Spleen (tissue), 7 donors: ENCODE measurements around the gene HAUS7.

Source experiments
- POLR2AphosphoS5 ChIP-seq, 3 donors: sonication (generic); formaldehyde crosslinking; IDR thresholded peaks; one replicate each; pipeline ENCODE4 v1.5.1; 2017; ENCODE audit warnings: antibody characterized with exemption in 3 of 3
- TF ChIP-seq, protein P1 (sequence below), 11 experiments: fragments of 200-600 bp in 7 of 11; fragments of 450-650 bp in 4 of 11; sonication (generic) in 4 of 11; IDR thresholded peaks in 8 of 11; conservative IDR thresholded peaks in 3 of 11; 1 replicate in 7 of 11; 2 replicates in 4 of 11; pipeline versions ENCODE4 v1.4.0 to v1.8.0; 2016 to 2021; ENCODE audit warnings: antibody characterized with exemption in 11 of 11, inconsistent platforms in 4 of 11, mild to moderate bottlenecking in 1 of 11
- donor health status: DM: no; HTN: no; CAD: no; lungs with moderate emphysema.
- donor health status: DM: no; HTN: no; CAD: no.
- donor health status: DM: no; HTN: no; CAD: no.

DNA sequence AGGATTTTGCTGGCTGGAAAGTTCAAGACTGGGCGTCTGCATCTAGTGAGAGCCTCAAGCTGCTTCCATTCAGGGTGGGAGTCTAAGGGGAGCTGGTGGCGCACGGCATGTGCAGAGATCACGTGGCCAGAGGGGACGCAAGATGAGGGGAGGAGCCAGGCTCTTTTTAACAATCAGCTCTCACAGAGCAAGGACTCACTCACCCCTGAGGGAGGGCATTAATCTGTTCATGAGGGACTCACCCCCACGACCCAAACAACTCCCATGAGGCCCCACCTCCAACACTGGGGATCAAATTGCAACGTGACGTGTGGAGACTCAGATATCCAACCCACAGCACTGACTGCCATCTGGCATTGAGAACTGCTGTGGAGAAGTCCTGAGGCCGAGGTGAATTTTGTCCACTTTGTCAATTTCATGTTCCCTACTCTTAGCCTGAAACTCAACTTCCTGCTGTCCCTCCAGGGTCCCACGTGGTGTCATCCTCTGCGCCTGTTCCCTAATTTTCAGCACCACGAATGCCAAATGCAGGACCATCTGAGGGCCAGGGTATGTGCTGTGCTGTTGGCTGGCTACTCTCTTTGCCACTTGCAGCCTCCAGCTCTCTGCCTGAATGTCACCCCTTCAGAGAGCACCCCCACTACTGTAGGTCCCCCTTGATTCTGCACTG is 53.5 kb downstream of the HAUS7 start:
- TF ChIP-seq, protein P1, sequence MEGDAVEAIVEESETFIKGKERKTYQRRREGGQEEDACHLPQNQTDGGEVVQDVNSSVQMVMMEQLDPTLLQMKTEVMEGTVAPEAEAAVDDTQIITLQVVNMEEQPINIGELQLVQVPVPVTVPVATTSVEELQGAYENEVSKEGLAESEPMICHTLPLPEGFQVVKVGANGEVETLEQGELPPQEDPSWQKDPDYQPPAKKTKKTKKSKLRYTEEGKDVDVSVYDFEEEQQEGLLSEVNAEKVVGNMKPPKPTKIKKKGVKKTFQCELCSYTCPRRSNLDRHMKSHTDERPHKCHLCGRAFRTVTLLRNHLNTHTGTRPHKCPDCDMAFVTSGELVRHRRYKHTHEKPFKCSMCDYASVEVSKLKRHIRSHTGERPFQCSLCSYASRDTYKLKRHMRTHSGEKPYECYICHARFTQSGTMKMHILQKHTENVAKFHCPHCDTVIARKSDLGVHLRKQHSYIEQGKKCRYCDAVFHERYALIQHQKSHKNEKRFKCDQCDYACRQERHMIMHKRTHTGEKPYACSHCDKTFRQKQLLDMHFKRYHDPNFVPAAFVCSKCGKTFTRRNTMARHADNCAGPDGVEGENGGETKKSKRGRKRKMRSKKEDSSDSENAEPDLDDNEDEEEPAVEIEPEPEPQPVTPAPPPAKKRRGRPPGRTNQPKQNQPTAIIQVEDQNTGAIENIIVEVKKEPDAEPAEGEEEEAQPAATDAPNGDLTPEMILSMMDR (IDR thresholded peaks at IDR 0.05 in 8 of 11, conservative IDR thresholded peaks at IDR 0.05 in 3 of 11): no peak
- no peak for TF ChIP-seq POLR2AphosphoS5 (IDR thresholded peaks at IDR 0.05)
